ENCODE results near the gene CDH23.
"Not testable (repeated sequence)": the region's sequence is repeated elsewhere in the genome, so short reads cannot be mapped to it uniquely, and the experiment has no call there.

GRCh38 chr10:71851465-71852095 is 454.9 kb downstream of the CDH23 start:
- not testable (repeated sequence) for TF ChIP-seq SP1 (IDR thresholded peaks at IDR 0.05); TARDBP (IDR thresholded peaks at IDR 0.05); BHLHE40 (IDR thresholded peaks at IDR 0.05; ENCODE audit: borderline replicate concordance); SUZ12 (IDR thresholded peaks at IDR 0.05); ZNF384 (IDR thresholded peaks at IDR 0.05); NFRKB (IDR thresholded peaks at IDR 0.05); LEF1 (IDR thresholded peaks at IDR 0.05; ENCODE audit: borderline replicate concordance); FOXK2 (IDR thresholded peaks at IDR 0.05); FOXM1 (IDR thresholded peaks at IDR 0.05; ENCODE audit: borderline replicate concordance); FOXA1 (IDR thresholded peaks at IDR 0.05)

All from HEK293T (cell line).